Esophagus (tissue), 2 donors: ENCODE results near the gene ELMO1. TPM values are rescaled to one million over a fixed set of nuclear protein-coding genes. Genes with fewer than 3 reads are reported as not detected.

Experiments used
- H3K27ac ChIP-seq, 2 donors: one replicate each; pipeline ENCODE4 v1.5.1; 2013; ENCODE audit warnings: low read depth in 2 of 2, mild to moderate bottlenecking in 2 of 2, inconsistent platforms in 1 of 2, low read length in 1 of 2, moderate library complexity in 1 of 2
- H3K27me3 ChIP-seq, 2 donors: one replicate each; pipeline ENCODE4 v1.6.1; 2013; ENCODE audit warnings: low read length in 2 of 2, control low read depth in 1 of 2, mild to moderate bottlenecking in 1 of 2; ENCODE audit not compliant: insufficient read depth in 2 of 2, control insufficient read depth in 1 of 2
- H3K36me3 ChIP-seq, 2 donors: one replicate each; pipeline ENCODE4 v1.6.1; 2013; ENCODE audit warnings: low read length in 1 of 2; ENCODE audit not compliant: control insufficient read depth in 2 of 2, insufficient read depth in 2 of 2
- H3K4me1 ChIP-seq, 2 donors: one replicate each; pipeline ENCODE4 v1.6.1; 2013; ENCODE audit warnings: low read length in 1 of 2; ENCODE audit not compliant: control insufficient read depth in 2 of 2, insufficient read depth in 2 of 2
- H3K4me3 ChIP-seq, 2 donors: one replicate each; pipeline ENCODE4 v1.5.1; 2013; ENCODE audit warnings: low read length in 2 of 2, mild to moderate bottlenecking in 2 of 2, low read depth in 1 of 2, moderate library complexity in 1 of 2
- H3K9me3 ChIP-seq, 2 donors: one replicate each; pipeline ENCODE4 v1.6.1; 2013; ENCODE audit warnings: mild to moderate bottlenecking in 2 of 2, low read depth in 1 of 2, low read length in 1 of 2, moderate library complexity in 1 of 2; ENCODE audit not compliant: control insufficient read depth in 2 of 2, insufficient read depth in 1 of 2
- WGBS, 2 donors: extraction: QIAGEN DNeasy Blood & Tissue Kit; methylation state at CpG; one replicate each; pipeline ENCODE4 v1.1.7; 2013; 5-methylcytosine and 5-hydroxymethylcytosine counted together
- polyA plus RNA-seq, 2 donors: library from polyadenylated mRNA; stranded (reverse); fragments of 200-250 nt; gene quantifications; one replicate each; pipeline ENCODE4 v1.2.3, GENCODE V29; 2013
- donor health status: healthy with polysubstance abuse.
- donor health status: Bipolar disorder and iron deficiency.

The ELMO1 gene
- polyA plus RNA-seq, 2 donors: 1.5 to 2.9 TPM

DNA sequence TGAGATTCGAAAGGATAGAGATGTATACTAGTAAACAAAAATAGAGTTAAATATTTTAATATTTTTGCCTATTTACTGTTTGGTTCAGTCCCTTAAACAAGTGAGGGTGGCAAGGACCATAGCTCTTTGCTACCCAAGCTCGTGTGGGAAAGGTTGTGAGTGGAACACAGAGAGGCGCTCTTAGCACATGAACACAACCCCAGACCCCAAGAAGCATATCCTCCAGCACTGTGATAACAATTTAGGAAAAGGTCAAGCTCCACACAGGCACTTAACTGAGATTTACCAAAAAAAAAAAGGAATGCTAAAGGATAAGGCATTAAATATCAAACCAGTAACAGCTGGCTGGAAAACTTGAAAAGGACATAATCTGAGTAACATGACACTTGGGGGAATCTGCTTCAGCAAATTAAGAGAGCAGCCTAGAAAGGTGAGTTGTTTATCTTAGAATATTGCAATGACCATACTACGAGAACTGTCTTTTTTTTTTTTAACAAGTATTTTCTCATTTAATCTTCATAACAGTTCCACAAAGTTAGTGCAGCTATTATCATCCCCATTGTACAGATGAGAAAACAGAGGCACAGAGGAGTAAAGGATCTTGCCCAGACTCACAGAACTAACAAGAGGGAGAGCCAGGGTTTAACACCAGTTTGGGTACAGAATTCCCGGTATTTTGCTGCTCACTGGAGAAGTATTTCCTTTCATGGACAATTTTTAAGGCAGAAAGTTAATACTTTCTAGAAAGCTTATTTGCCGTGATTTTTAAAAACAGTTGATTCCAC lies 420.9 kb downstream of the ELMO1 start:
- H3K4me1 ChIP-seq: peaks cover 0 to 4% of the 10 kb centered on the region in 2 donors
- no peaks in the 10 kb centered on the region for H3K27me3 ChIP-seq
- no peak overlapping the region for H3K4me3 ChIP-seq
- 91 to 92% methylated on average over 6 of the region's 6 CpGs for WGBS, 2 donors
- no peaks in the 10 kb centered on the region for H3K36me3 ChIP-seq
- no peaks in the 10 kb centered on the region for H3K9me3 ChIP-seq
- H3K27ac ChIP-seq: no peak overlapping the region

DNA sequence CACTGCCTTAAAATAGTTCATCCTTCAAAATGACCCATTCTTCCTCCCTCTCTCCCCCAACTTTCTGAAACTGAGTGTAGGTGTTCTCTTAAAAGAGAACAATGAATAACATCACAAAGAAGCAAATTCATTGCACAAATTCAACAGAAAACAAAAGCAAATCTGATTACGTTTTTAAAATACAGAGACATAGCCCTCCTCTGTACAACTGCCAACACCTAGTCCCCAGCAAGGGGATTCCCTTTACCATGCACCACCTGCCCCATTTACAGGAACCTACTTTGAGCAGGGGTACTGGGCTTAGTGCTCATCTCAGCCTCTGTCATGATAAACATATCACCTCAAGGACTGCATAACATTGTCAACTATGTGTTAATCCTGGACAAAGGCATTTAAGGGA lies 421.6 kb downstream of the ELMO1 start:
- Histone ChIP-seq H3K36me3 (no peaks in the 10 kb centered on the region), H3K4me3 (no peak overlapping the region)
- 67 to 72% methylated on average over 1 of the region's 1 CpG for WGBS, 2 donors

DNA sequence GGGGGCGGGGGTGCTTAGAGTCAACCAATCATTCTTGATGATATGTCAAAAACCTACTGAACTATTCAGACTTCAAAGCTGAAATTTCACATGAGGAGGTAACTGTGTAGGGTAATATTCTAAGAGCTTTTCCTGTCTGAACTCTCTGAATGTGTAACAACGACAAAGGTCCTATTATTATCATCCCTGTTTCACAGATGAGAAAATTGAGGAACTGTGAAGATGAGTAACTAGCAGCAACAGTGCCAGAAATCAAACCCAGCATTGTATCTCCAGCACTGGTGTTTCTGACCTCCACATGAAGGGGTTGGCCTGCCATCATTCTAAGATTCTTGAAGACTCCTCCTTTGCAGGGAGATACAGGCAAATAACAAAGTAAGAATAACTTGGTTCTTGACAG lies 429.7 kb downstream of the ELMO1 start:
- Histone ChIP-seq H3K4me3 (no peak overlapping the region), H3K27me3 (no peaks in the 10 kb centered on the region), H3K4me1 (no peaks in the 10 kb centered on the region), H3K36me3 (no peaks in the 10 kb centered on the region), H3K27ac (no peak overlapping the region), H3K9me3 (no peaks in the 10 kb centered on the region)
- WGBS, 2 donors: 88 to 90% methylated on average over 2 of the region's 2 CpGs

More for the DNA sequence above, 421.6 kb downstream of the ELMO1 start:
- H3K27me3 ChIP-seq: no peaks in the 10 kb centered on the region
- H3K4me1 ChIP-seq: peaks cover 0 to 2% of the 10 kb centered on the region in 2 donors
- H3K27ac ChIP-seq: no peak overlapping the region
- no peaks in the 10 kb centered on the region for H3K9me3 ChIP-seq

DNA sequence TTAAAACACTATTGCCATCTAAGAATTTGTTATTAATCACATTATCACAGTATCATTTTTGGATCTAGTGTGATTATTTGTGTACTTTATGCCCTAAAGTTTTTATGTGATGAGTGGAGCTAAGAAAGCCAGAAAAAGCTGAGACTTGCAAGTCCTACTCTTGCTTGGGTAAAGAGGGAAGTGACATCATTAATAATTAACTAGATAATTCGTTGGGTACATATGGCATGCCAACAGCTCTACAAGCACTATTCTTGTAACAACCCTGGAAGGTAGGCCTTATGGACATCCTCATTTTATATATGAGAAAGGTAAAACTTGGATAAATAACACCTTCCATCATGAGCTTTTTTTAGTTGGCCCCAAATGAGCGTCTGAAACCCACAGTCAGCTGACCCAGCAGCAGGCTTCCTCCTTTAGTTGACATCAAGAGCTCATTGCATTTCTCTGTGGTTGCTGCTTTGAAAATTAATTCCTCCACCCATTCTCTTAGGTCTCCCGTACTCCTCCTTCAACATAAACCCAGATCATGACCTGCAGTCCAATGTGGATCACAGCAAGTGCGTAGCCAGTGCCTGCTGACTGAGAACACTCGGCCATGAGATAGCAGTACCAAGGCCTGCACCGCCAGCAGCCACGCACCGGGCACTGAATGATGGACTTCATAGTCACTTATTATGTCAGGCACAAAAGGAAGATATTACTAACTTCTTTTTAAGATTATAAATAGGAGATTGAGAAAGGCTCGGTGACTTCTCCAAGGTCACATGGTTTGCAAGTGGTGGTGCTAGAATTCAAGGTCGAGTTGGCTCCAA lies 432.4 kb downstream of the ELMO1 start:
- Histone ChIP-seq H3K9me3 (no peaks in the 10 kb centered on the region), H3K27me3 (no peaks in the 10 kb centered on the region), H3K4me3 (no peak overlapping the region), H3K27ac (no peak overlapping the region), H3K4me1 (no peaks in the 10 kb centered on the region), H3K36me3 (no peaks in the 10 kb centered on the region)
- 85 to 88% methylated on average over 10 of the region's 10 CpGs for WGBS, 2 donors

DNA sequence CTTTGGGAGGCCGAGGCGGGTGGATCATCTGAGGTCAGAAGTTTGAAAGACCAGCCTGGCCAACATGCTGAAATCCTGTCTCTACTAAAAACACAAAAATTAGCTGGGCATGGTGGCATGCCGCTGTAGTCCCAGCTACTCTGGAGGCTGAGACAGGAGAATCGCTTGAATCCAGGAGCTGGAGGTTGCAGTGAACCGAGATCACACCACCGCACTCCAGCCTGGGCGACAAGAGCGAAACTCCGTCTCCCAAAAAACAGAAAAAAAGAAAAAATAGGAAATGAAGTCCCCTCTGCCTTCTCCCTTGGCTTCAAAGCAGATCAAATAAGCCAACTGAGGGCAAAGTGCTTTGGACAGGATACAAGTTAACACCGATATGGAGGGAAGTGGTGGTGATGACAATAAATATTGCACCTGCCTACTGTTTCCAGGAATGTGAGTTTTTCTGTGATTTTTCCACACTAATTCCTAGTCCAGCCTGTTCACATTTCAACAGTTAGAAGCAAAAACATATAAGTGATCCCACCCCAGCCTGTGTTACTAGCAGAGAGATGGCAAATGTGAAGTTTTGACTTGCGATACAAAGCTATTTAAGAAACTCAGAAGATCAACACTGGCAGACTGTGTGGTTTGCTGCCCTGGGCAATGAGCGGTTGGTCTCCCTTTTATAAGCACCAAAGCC lies 433.2 kb downstream of the ELMO1 start:
- Histone ChIP-seq H3K4me3 (no peak overlapping the region), H3K27me3 (no peaks in the 10 kb centered on the region), H3K9me3 (no peaks in the 10 kb centered on the region), H3K27ac (no peak overlapping the region), H3K36me3 (no peaks in the 10 kb centered on the region), H3K4me1 (no peaks in the 10 kb centered on the region)
- 93 to 96% methylated on average over 12 of the region's 12 CpGs for WGBS, 2 donors

DNA sequence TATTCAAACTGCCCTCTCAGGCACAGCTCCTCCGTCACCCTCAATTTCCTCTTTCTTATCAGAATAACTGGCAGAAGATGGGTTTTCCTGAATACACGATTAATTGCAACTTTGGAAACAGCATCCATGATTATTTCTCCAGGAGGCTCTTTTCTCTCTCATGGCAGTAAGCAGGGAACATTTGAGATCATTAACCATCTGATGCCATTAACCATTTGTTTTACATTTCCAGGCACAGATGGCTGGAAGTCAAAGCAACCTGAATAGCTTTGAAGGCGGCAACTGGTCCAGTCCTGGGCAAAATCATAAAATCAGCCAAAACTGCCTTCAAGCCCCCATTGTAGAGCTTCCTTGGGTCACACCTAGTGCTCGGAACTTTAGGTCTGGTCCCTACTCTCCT lies 434.9 kb downstream of the ELMO1 start:
- H3K9me3 ChIP-seq: no peaks in the 10 kb centered on the region
- H3K4me1 ChIP-seq: no peaks in the 10 kb centered on the region
- H3K4me3 ChIP-seq: no peak overlapping the region
- 83 to 87% methylated on average over 4 of the region's 4 CpGs for WGBS, 2 donors
- no peak overlapping the region for H3K27ac ChIP-seq
- no peaks in the 10 kb centered on the region for H3K36me3 ChIP-seq
- H3K27me3 ChIP-seq: no peaks in the 10 kb centered on the region

DNA sequence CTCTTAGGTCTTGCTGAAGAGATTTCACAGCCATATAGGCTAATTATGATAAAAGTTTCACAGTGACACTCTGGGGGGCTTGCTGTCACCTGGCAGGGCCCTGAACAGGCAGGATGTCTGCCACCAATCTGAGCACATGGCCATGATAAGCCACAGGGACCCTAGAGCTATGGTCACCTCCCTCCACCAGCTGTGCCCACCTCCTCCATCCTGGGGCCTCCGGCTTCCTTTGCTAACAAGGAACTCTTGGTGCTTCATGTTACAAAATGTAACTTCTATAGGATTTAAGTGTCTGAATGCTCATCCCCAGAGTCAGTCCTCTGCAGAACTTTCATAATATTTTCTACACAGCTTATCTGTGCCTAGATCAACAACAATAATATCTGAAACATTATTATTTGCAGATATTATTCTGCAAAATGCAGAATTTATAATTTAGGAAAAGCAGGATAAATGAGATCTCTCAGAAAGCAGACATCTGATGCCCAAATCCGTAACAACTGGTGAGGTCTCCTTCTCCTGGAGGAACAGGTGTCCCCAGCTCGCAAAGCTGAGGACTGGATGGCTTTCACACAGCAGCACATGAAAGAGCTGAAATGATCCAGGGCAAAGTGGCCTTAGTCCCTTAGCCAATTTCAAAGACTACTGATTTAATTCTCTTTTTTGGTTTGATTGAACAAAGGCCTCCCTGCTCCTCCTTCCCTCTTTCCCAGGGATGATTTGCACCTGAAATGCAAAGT lies 437.3 kb downstream of the ELMO1 start:
- 97 to 99% methylated on average over 3 of the region's 3 CpGs for WGBS, 2 donors
- Histone ChIP-seq H3K36me3 (no peaks in the 10 kb centered on the region), H3K4me3 (no peak overlapping the region), H3K9me3 (no peaks in the 10 kb centered on the region), H3K27me3 (no peaks in the 10 kb centered on the region), H3K4me1 (no peaks in the 10 kb centered on the region), H3K27ac (no peak overlapping the region)

DNA sequence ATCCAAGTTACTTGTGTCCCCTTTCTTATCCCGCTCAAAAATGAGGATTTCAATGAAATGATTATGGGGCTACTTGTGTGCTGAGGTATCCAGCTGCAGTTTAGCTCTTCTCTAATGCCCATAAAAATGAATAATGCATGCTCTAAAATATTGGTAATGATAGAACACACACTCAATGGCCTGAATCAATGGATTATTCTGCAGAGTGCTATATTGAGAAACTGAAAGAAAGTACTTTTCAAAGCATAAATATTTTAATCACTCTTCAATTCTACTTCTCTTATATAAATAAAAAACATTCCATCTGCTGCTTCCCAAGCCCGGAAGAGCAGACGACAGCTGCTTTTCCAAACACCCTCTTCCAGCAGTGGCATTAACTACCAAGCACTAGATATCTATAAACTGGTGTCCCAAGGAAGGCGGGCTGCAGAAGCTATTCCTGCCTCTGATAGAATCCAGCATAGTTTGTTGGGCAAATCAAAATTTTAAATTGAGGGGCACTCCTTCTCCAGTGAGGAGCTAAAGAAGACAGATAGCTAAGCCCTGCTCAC lies 439.5 kb downstream of the ELMO1 start:
- Histone ChIP-seq H3K27ac (no peak overlapping the region), H3K4me1 (no peaks in the 10 kb centered on the region), H3K36me3 (no peaks in the 10 kb centered on the region), H3K9me3 (no peaks in the 10 kb centered on the region), H3K27me3 (no peaks in the 10 kb centered on the region), H3K4me3 (no peak overlapping the region)
- 66 to 76% methylated on average over 4 of the region's 4 CpGs for WGBS, 2 donors

DNA sequence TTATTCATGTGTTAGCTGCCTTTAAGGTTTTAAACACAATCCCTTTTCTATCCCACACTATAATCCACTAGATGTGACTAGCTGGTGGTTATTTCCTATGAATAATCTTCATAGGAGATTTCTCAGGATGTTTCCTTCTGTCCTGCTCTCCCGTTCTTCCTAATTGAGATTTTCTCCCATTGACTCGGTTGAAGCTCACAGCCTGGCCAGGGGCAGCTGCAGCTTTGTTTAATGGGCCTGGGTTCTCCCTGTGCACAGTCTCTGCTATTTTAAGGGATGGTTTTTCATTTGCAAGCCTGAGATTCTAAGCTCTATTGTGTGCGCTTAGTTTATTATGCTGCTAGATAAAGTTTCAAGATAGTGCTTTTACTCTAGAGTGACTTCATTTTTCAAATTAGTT lies 441.0 kb downstream of the ELMO1 start:
- Histone ChIP-seq H3K4me3 (no peak overlapping the region), H3K27me3 (no peaks in the 10 kb centered on the region), H3K36me3 (no peaks in the 10 kb centered on the region), H3K9me3 (no peaks in the 10 kb centered on the region), H3K27ac (no peak overlapping the region), H3K4me1 (no peaks in the 10 kb centered on the region)
- WGBS, 2 donors: 84 to 92% methylated on average over 3 of the region's 3 CpGs
